RWPE2 (cell line): ENCODE measurements around the gene PDHA1.
A peak's percentile ranks its signal among the peaks of the same experiment; 100 is the strongest.

Experiments used
- ATAC-seq: fragments of 200-7000 bp; cut with Tn5 transposase; 3 replicates; pipeline ENCODE4 v1.9.1; 2021; ENCODE audit warnings: low read depth
- DNase-seq: peaks from one replicate; pipeline ENCODE4 v3.0.0-alpha.2; 2020; ENCODE audit warnings: low spot score
- H3K27ac ChIP-seq: fragments of 450-650 bp; 2 replicates; pipeline ENCODE4 v1.5.1; 2017; ENCODE audit warnings: mild to moderate bottlenecking; ENCODE audit not compliant: poor library complexity, severe bottlenecking
- H3K27me3 ChIP-seq: fragments of 250-450 bp; sonication (Bioruptor Pico); 2 replicates; pipeline ENCODE4 v1.5.1; 2021; ENCODE audit warnings: mild to moderate bottlenecking, moderate library complexity; ENCODE audit not compliant: insufficient read depth, poor library complexity, severe bottlenecking
- H3K36me3 ChIP-seq: fragments of 250-450 bp; sonication (Bioruptor Pico); 2 replicates; pipeline ENCODE4 v1.5.1; 2020; ENCODE audit warnings: low read depth, mild to moderate bottlenecking, moderate library complexity
- H3K4me1 ChIP-seq: fragments of 250-450 bp; sonication (Bioruptor Pico); 2 replicates; pipeline ENCODE4 v1.5.1; 2021; ENCODE audit warnings: mild to moderate bottlenecking, moderate library complexity; ENCODE audit not compliant: insufficient read depth, poor library complexity, severe bottlenecking
- H3K4me3 ChIP-seq: fragments of 250-450 bp; sonication (Bioruptor Pico); 2 replicates; pipeline ENCODE4 v1.5.1; 2021; ENCODE audit warnings: mild to moderate bottlenecking, moderate library complexity; ENCODE audit not compliant: severe bottlenecking
- H3K9me3 ChIP-seq: fragments of 250-450 bp; sonication (Bioruptor Pico); 2 replicates; pipeline ENCODE4 v1.5.1; 2021; ENCODE audit warnings: mild to moderate bottlenecking, moderate library complexity; ENCODE audit not compliant: severe bottlenecking
- CTCF ChIP-seq: fragments of 450-650 bp; IDR thresholded peaks from one replicate; pipeline ENCODE4 v1.5.1; 2017; ENCODE audit warnings: mild to moderate bottlenecking, moderate library complexity; ENCODE audit not compliant: poor library complexity, severe bottlenecking

Gene PDHA1

DNA sequence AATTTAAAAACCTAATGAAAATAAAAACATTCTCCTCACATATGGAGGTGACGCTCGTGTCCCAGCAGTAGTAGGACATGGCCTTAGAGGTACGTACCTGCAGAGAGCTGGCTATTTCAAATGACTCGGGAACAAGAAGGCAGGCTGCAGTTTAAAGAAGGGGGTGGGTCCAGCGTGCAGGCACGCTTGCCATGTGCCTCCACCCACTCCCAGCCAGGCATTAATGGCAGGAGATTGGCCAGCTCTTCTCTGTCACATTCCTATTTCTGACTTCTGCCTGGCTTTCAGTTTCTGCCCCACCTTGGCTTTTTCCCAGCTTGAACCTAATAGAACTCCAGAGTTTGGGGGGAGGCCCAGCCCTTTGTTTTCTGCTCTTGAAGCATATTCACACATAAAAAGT, 17.2 kb downstream of the PDHA1 start:
- Histone ChIP-seq H3K27me3 (no peaks in the 10 kb centered on the region), H3K36me3 (peaks cover 20% of the 10 kb centered on the region), H3K4me3 (no peak overlapping the region), H3K27ac (no peak overlapping the region), H3K4me1 (no peaks in the 10 kb centered on the region), H3K9me3 (no peaks in the 10 kb centered on the region)
- DNase-seq: no peak
- TF ChIP-seq CTCF: no peak
- no peak for ATAC-seq

- Histone ChIP-seq H3K27me3 (no peaks in the 10 kb centered on the region), H3K9me3 (no peaks in the 10 kb centered on the region), H3K4me3 (no peak overlapping the region), H3K27ac (no peak overlapping the region), H3K4me1 (no peaks in the 10 kb centered on the region), H3K36me3 (peaks cover 18% of the 10 kb centered on the region)
- no peak for TF ChIP-seq CTCF
- no peak for ATAC-seq
- DNase-seq: no peak
These were observed 18.0 kb downstream of the PDHA1 start for GRCh38 chrX:19361701-19362100.

- no peak for ATAC-seq
- Histone ChIP-seq H3K27ac (no peak overlapping the region), H3K4me1 (no peaks in the 10 kb centered on the region), H3K4me3 (no peak overlapping the region), H3K27me3 (no peaks in the 10 kb centered on the region), H3K9me3 (no peaks in the 10 kb centered on the region), H3K36me3 (no peaks in the 10 kb centered on the region)
- TF ChIP-seq CTCF: no peak
- no peak for DNase-seq
These were observed 24.8 kb downstream of the PDHA1 start for GRCh38 chrX:19368576-19368975.

DNA sequence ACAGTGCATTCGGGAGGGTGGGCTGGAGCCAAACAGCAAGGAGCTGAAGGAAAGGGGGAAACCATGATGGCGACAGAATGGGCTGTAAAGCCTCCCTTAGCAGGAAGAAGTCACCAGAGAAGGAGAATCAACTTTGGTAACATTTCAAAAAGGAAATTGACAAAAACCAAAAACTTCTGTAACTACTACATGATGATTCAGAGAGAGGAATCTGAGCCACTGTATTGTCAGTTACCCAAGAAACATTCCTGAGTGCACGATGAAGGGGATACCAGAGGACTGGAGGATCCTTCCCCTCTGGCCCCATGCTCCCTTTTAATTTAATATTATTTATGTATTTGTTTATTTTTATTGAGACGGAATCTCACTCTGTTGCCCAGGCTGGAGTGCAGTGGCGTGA, 26.3 kb downstream of the PDHA1 start:
- Histone ChIP-seq H3K27me3 (no peaks in the 10 kb centered on the region), H3K4me3 (no peak overlapping the region), H3K9me3 (no peaks in the 10 kb centered on the region), H3K36me3 (no peaks in the 10 kb centered on the region), H3K27ac (no peak overlapping the region), H3K4me1 (no peaks in the 10 kb centered on the region)
- ATAC-seq (no peak), DNase-seq (no peak)
- TF ChIP-seq CTCF: no peak

DNA sequence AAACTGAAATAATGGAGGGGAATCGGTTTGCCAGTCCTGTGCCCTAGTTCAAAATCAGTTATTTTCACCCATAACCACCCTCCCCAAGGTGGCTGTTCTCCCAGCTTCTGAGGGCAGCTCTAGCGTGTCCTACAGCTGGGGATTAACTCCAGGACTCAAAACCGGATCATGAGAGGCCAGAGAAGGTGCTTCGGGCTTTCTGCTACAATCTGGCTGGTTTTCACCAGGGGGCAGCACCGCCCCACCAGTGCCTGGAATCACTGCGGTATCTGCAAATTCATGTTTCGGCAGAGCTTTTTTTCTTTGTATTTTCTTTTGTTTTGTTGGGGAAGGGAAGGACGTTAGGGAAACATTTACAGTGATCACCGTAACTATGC, 28.4 kb downstream of the PDHA1 start:
- no peak for DNase-seq
- peak; percentile 76 for ATAC-seq
- H3K27me3 ChIP-seq: no peaks in the 10 kb centered on the region
- no peaks in the 10 kb centered on the region for H3K9me3 ChIP-seq
- peak; percentile 73 for TF ChIP-seq CTCF
- H3K27ac ChIP-seq: no peak overlapping the region
- H3K4me3 ChIP-seq: peak overlapping the region; percentile 16
- H3K4me1 ChIP-seq: no peaks in the 10 kb centered on the region
- H3K36me3 ChIP-seq: no peaks in the 10 kb centered on the region
